ENCODE data around the gene S100A7A. TPM values are rescaled to one million over a fixed set of nuclear protein-coding genes. Genes with fewer than 3 reads are reported as not detected.

The S100A7A gene
- total and polyA plus RNA-seq, 2 of the 13 experiments (the other 11 are each of a cell fraction or from before 2014, with no cell fraction given): not detected

GRCh38 chr1:153417136-153417888, 992 bp downstream of the S100A7A start:
- H3K9ac ChIP-seq (ENCODE audit: insufficient read depth, low read depth, low read length): no peak overlapping the region
- H3K27me3 ChIP-seq (ENCODE audit: control insufficient read depth in 1 of 2, insufficient read depth in 2 of 2, low read length in 2 of 2): no peaks in the 10 kb centered on the region; a peak in 1 of 5 replicates
- ATAC-seq (no peak), FAIRE-seq (no peak), DNase-seq (ENCODE audit: low spot score) (no peak)
- TF ChIP-seq ZNF619 (CRISPR knock-in tag; IDR thresholded peaks at IDR 0.05): no peak
- no peak for TF ChIP-seq POGK (CRISPR knock-in tag; conservative IDR thresholded peaks at IDR 0.05)
- no peak for TF ChIP-seq ZNF33B (CRISPR knock-in tag; IDR thresholded peaks at IDR 0.05)
- no peak for TF ChIP-seq MEF2D (CRISPR knock-in tag; IDR thresholded peaks at IDR 0.05)
- no peak for TF ChIP-seq YEATS2 (CRISPR knock-in tag; IDR thresholded peaks at IDR 0.05; ENCODE audit: borderline replicate concordance)
- no peak for TF ChIP-seq ZNF512 (CRISPR knock-in tag; IDR thresholded peaks at IDR 0.05)
- no peak for TF ChIP-seq MAX (IDR thresholded peaks at IDR 0.05)
- no peak for TF ChIP-seq RNF219 (CRISPR knock-in tag; IDR thresholded peaks at IDR 0.05)
- TF ChIP-seq ZNF446 (CRISPR knock-in tag; IDR thresholded peaks at IDR 0.05): no peak
- no peak for TF ChIP-seq ARID2 (CRISPR knock-in tag; IDR thresholded peaks at IDR 0.05; ENCODE audit: borderline replicate concordance)
- no peak for TF ChIP-seq ZNF501 (CRISPR knock-in tag; IDR thresholded peaks at IDR 0.05)
- TF ChIP-seq TFDP1 (CRISPR knock-in tag; IDR thresholded peaks at IDR 0.05; ENCODE audit: borderline replicate concordance): no peak
- no peak for TF ChIP-seq GZF1 (CRISPR knock-in tag; IDR thresholded peaks at IDR 0.05)
- no peak for TF ChIP-seq FIP1L1 (IDR thresholded peaks at IDR 0.05; ENCODE audit: borderline replicate concordance, insufficient read depth, low read depth, low read length)
- TF ChIP-seq RORA (CRISPR knock-in tag; IDR thresholded peaks at IDR 0.05): no peak
- TF ChIP-seq BRD4 (CRISPR knock-in tag; IDR thresholded peaks at IDR 0.05): no peak
- TF ChIP-seq ZNF34 (CRISPR knock-in tag; IDR thresholded peaks at IDR 0.05; ENCODE audit: borderline replicate concordance): no peak
- no peak for TF ChIP-seq GTF2F1 (IDR thresholded peaks at IDR 0.05; ENCODE audit: low read length)
- no peaks in the 10 kb centered on the region for H4K20me1 ChIP-seq (ENCODE audit: insufficient read depth, low read length)
- H3K27ac ChIP-seq (ENCODE audit: extremely low read length, insufficient read depth, low read length): no peak overlapping the region
- H3K4me1 ChIP-seq (ENCODE audit: insufficient read depth, low read length): no peaks in the 10 kb centered on the region
- intact Hi-C loops (cut with micrococcal nuclease; ENCODE audit: unreplicated experiment) (no loop called here), in situ Hi-C loops (cut with HindIII; ENCODE audit: extremely low pct_ligation_motif_present, low pct_unique_long_range_greater_than_20kb) (no loop called here)
- no peaks in the 10 kb centered on the region for H3K79me2 ChIP-seq (ENCODE audit: insufficient read depth, low read length)
- CTCF ChIA-PET (ENCODE audit: low intra/inter-chr PET ratio, low total read pairs): no interaction called here
- no peaks in the 10 kb centered on the region for H3K9me3 ChIP-seq (ENCODE audit: low read length)
- POLR2A ChIA-PET: no interaction called here
- 10% methylated on average over 7 of the region's 12 CpGs for WGBS (ENCODE audit: low lambda C conversion rate)
- no peak overlapping the region for H3K4me2 ChIP-seq (ENCODE audit: low read depth, low read length)
- H3K4me3 ChIP-seq (replicated peaks in 1 of 3; ENCODE audit: insufficient read depth in 1 of 3, low read depth in 2 of 3, low read length in 3 of 3): no peak overlapping the region
- no TSS peak for BruUV-seq (replicated peaks)
- H3K36me3 ChIP-seq (replicated peaks in 1 of 2; ENCODE audit: control insufficient read depth in 1 of 2, insufficient read depth in 2 of 2, low read length in 2 of 2): no peaks in the 10 kb centered on the region
- H2AFZ ChIP-seq (ENCODE audit: low read length): no peak overlapping the region
